KG1 (cell line): ENCODE data around the gene PAFAH1B2.
"Not testable (repeated sequence)": the region's sequence is repeated elsewhere in the genome, so short reads cannot be mapped to it uniquely, and the experiment has no call there.

Source experiments
- DNase-seq: peaks from one replicate; lab custom pipeline; 2025; lab: John Stamatoyannopoulos, UW

PAFAH1B2 gene

GRCh38 chr11:117172724-117173421 is 28.8 kb downstream of the PAFAH1B2 start:
- no peak for DNase-seq

- DNase-seq: no peak
Observed at GRCh38 chr11:117175104-117175503, 31.0 kb downstream of the PAFAH1B2 start.

- no peak for DNase-seq
Observed at GRCh38 chr11:117175781-117176180, 31.7 kb downstream of the PAFAH1B2 start.

GRCh38 chr11:117176186-117176585 is 32.1 kb downstream of the PAFAH1B2 start:
- DNase-seq: no peak

- no peak for DNase-seq
Observed at GRCh38 chr11:117177534-117178209, 33.6 kb downstream of the PAFAH1B2 start.

GRCh38 chr11:117178210-117179034 is 34.3 kb downstream of the PAFAH1B2 start, which contains the start of gene SIDT2:
TSS of gene SIDT2 (plus strand) at chr11:117178743. CDS start at chr11:117179264, 521 bp downstream.
- DNase-seq: peak; percentile 89

GRCh38 chr11:117179048-117179999 is 35.2 kb downstream of the PAFAH1B2 start:
- DNase-seq: no peak

- DNase-seq: no peak
Observed at GRCh38 chr11:117180020-117180419, 35.9 kb downstream of the PAFAH1B2 start.

- no peak for DNase-seq
Observed at GRCh38 chr11:117180661-117181585, 36.8 kb downstream of the PAFAH1B2 start.

GRCh38 chr11:117181586-117182550 is 37.8 kb downstream of the PAFAH1B2 start:
- no peak for DNase-seq

GRCh38 chr11:117182551-117182935 is 38.5 kb downstream of the PAFAH1B2 start:
- no peak for DNase-seq

- DNase-seq: not testable (repeated sequence)
Observed at GRCh38 chr11:117183178-117183577, 39.1 kb downstream of the PAFAH1B2 start.

- no peak for DNase-seq
Observed at GRCh38 chr11:117183724-117184349, 39.8 kb downstream of the PAFAH1B2 start.

GRCh38 chr11:117185736-117186430 is 41.8 kb downstream of the PAFAH1B2 start:
- no peak for DNase-seq

GRCh38 chr11:117186431-117186761 is 42.3 kb downstream of the PAFAH1B2 start:
- no peak for DNase-seq

- no peak for DNase-seq
Observed at GRCh38 chr11:117187007-117187406, 42.9 kb downstream of the PAFAH1B2 start.

GRCh38 chr11:117187428-117187798 is 43.3 kb downstream of the PAFAH1B2 start:
- no peak for DNase-seq

GRCh38 chr11:117187799-117188481 is 43.9 kb downstream of the PAFAH1B2 start:
- no peak for DNase-seq
